GM10248 (cell line): ENCODE results near the gene MED29.

Experiments
- CTCF ChIA-PET: fragments of 300-600 bp; sonication (Branson Sonifier 250); formaldehyde crosslinking; extraction: SDS; loops from one replicate; lab custom pipeline; 2021; ENCODE audit warnings: antibody characterized with exemption; lab: Yijun Ruan, JAX
- POLR2A ChIA-PET: fragments of 350-650 bp; sonication (Branson Sonifier 250); formaldehyde crosslinking; extraction: SDS; loops from one replicate; lab custom pipeline; 2020; ENCODE audit warnings: antibody characterized with exemption; lab: Yijun Ruan, JAX
- DNase-seq: peaks from one replicate; pipeline ENCODE4 v3.0.0; 2012; ENCODE audit errors: extremely low spot score
- CTCF ChIP-seq: IDR thresholded peaks from 2 replicates; pipeline ENCODE4 v1.5.1; 2012; ENCODE audit warnings: mild to moderate bottlenecking, low read depth; ENCODE audit errors: extremely low read depth, missing control alignments, control extremely low read depth

MED29 gene

GRCh38 chr19:39349326-39349725 is 41.9 kb upstream of the MED29 start:
- no peak for TF ChIP-seq CTCF
- no peak for DNase-seq
- ChIA-PET POLR2A (no interaction called here), CTCF (interaction anchor here (1.6 to 2.9 kb wide), 3 partner anchors 10 to 49 kb away, joined by 3 to 8 read pairs (median 5); no protein-coding TSS in a partner anchor)

- DNase-seq, result no peak
- POLR2A ChIA-PET, result interaction anchor here (1.0 kb wide), 2 partner anchors 41 to 56 kb away, joined by 3 to 4 read pairs; partner anchors contain the start of genes MED29, PAF1 and ZFP36
- CTCF ChIA-PET, result interaction anchor here (0.7 to 2.9 kb wide), 5 partner anchors 9 to 26 kb away, joined by 3 to 8 read pairs (median 5); partner anchors contain the start of gene SAMD4B
- TF ChIP-seq CTCF, result no peak
Measured at GRCh38 chr19:39350156-39350555, 41.0 kb upstream of the MED29 start.

GRCh38 chr19:39351537-39352064 is 39.6 kb upstream of the MED29 start:
- CTCF ChIA-PET, result interaction anchor here (1.0 to 2.9 kb wide), 3 partner anchors 10 to 16 kb away, joined by 3 to 8 read pairs (median 7); partner anchors contain the start of genes GMFG and SAMD4B

GRCh38 chr19:39352381-39353255 is 38.6 kb upstream of the MED29 start:
- CTCF ChIA-PET, result interaction anchor here (1.0 to 3.8 kb wide), 4 partner anchors 10 to 46 kb away, joined by 4 to 15 read pairs (median 8); partner anchors contain the start of genes MED29, PAF1 and SAMD4B
- POLR2A ChIA-PET, result no interaction called here
- TF ChIP-seq CTCF, result no peak
- DNase-seq, result no peak

More at GRCh38 chr19:39351537-39352064, 39.6 kb upstream of the MED29 start:
- POLR2A ChIA-PET, result no interaction called here
- DNase-seq, result peak; percentile 86
- peak; percentile 39 for TF ChIP-seq CTCF

- ChIA-PET CTCF (interaction anchor here (1.3 to 3.8 kb wide), 5 partner anchors 9 to 43 kb away, joined by 3 to 15 read pairs (median 6); partner anchors contain the start of genes GMFG and SAMD4B), POLR2A (no interaction called here)
- no peak for TF ChIP-seq CTCF
- no peak for DNase-seq
Measured at GRCh38 chr19:39355253-39355652, 35.9 kb upstream of the MED29 start.

- CTCF ChIA-PET, result interaction anchor here (1.0 to 3.8 kb wide), 5 partner anchors 10 to 42 kb away, joined by 3 to 15 read pairs (median 6); partner anchors contain the start of gene SAMD4B
- no peak for DNase-seq
Measured at GRCh38 chr19:39356073-39356472, 35.1 kb upstream of the MED29 start.

More at GRCh38 chr19:39356073-39356472, 35.1 kb upstream of the MED29 start:
- POLR2A ChIA-PET, result no interaction called here
- TF ChIP-seq CTCF, result no peak
